Measurements from ENCODE around the gene WLS.

- TF ChIP-seq KDM1A (IDR thresholded peaks at IDR 0.05; ENCODE audit: borderline replicate concordance) (no peak), SPI1 (IDR thresholded peaks at IDR 0.05; ENCODE audit: borderline replicate concordance, insufficient read depth, low read depth, low read length) (no peak), POLR2A (IDR thresholded peaks at IDR 0.05; ENCODE audit: low read depth, low read length) (no peak), ZNF217 (IDR thresholded peaks at IDR 0.05) (no peak), MEF2B (IDR thresholded peaks at IDR 0.05; ENCODE audit: partially characterized antibody, poor library complexity, severe bottlenecking) (no peak), CHD1 (IDR thresholded peaks at IDR 0.05; ENCODE audit: low read depth, low read length) (no peak), YY1 (IDR thresholded peaks at IDR 0.05; ENCODE audit: low read depth, low read length) (no peak), MLLT1 (IDR thresholded peaks at IDR 0.05) (no peak), CTCF (IDR thresholded peaks at IDR 0.05 in 2 of 3, conservative IDR thresholded peaks at IDR 0.05 in 1 of 3; ENCODE audit: control insufficient read depth in 2 of 3, extremely low read depth in 1 of 3, insufficient read depth in 1 of 3, low read depth in 3 of 3, low read length in 3 of 3) (no peak), CHD4 (IDR thresholded peaks at IDR 0.05) (no peak), EZH2 (IDR thresholded peaks at IDR 0.05; ENCODE audit: borderline replicate concordance, control insufficient read depth, low read depth, low read length) (no peak), REST (IDR thresholded peaks at IDR 0.05; ENCODE audit: low read depth, low read length) (no peak), SMC3 (IDR thresholded peaks at IDR 0.05; ENCODE audit: borderline replicate concordance, low read length) (no peak)
These were observed 82.4 kb downstream of the WLS start for GRCh38 chr1:68149907-68150306.

All from GM12878 (cell line).